GM18508 (cell line): ENCODE data around the gene TM6SF1.
"Not testable (repeated sequence)": the region's sequence is repeated elsewhere in the genome, so short reads cannot be mapped to it uniquely, and the experiment has no call there.

Experiments used
- ATAC-seq: cut with Tn5 transposase; IDR thresholded peaks from one replicate; pipeline ENCODE4 v1.9.1; 2021; ENCODE audit warnings: moderate number of reproducible peaks; ENCODE audit not compliant: insufficient read depth, unreplicated experiment

Gene TM6SF1

DNA sequence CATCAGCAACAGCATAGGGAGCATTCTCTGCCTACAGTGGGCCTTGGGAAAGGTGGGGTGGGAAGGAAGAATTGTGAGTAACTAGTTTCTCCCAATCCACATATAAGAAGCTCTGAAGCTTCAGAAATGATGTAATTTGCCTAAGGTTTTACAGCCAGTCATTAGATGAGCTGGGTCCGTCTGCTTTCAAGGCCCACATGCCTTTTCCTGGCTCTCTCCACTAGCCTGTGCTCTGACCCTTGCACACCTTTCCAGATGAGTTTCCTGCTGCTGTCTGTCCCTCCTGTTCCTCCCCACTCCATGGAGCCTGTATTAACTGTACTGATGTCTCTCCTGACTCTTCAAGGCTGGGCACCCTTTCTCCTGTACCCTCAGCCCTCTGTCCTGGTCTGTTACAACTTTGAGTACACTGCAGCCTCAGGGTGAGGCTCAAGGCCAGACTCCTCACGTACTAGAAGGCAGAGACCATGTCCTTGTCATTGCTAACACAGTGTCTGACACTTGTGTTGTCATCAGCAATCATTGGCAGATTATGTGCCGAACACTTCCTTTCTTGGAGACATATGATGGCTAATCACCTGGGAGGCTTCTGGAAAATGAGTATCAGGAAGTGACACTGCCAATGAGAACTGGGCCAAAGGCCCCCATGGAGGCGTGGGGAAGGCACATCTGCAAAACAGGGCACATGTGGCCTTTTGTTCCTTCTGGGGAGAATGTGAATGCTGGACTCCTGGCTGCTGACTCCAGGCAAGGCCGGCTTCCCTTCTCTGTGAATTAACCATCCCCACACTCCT is 6.6 kb downstream of the TM6SF1 start:
- ATAC-seq, result no peak

DNA sequence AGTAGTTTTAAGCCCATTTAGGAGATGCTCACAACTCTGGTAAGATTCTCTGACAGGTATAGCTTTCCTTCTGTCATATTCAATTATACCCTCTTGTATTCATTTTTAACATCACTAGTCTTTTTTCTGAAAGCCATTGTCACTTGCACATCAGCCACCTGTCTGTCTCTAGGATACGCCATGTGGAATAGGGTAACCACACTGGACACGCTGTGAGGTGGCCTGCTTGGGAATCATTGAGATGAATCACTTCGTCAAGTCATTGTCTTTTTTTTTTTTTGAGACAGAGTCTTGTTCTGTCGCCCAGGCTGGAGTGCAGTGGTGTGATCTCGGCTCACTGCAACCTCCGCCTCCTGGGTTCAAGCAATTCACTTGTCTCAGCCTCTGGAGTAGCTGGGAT is 7.4 kb downstream of the TM6SF1 start:
- no peak for ATAC-seq

DNA sequence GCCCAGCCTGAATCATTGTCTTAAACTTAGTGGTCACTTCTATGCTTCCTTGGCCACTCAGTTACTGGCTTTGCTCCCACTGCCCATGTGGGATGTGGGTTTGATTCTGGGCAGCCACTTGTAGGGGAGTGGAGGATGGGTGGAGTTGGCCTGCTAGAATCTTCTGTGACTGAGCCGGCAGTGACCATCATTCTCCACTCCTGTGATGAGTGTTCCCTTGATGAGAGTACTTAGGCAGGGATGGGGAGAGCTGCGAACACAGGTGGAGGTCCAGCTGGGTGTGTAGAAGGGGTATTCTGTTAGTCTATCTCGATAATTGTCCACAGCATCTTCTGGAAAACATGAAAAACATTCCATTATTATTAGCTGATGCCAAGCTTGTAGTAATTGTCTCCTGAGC is 8.0 kb downstream of the TM6SF1 start:
- no peak for ATAC-seq

DNA sequence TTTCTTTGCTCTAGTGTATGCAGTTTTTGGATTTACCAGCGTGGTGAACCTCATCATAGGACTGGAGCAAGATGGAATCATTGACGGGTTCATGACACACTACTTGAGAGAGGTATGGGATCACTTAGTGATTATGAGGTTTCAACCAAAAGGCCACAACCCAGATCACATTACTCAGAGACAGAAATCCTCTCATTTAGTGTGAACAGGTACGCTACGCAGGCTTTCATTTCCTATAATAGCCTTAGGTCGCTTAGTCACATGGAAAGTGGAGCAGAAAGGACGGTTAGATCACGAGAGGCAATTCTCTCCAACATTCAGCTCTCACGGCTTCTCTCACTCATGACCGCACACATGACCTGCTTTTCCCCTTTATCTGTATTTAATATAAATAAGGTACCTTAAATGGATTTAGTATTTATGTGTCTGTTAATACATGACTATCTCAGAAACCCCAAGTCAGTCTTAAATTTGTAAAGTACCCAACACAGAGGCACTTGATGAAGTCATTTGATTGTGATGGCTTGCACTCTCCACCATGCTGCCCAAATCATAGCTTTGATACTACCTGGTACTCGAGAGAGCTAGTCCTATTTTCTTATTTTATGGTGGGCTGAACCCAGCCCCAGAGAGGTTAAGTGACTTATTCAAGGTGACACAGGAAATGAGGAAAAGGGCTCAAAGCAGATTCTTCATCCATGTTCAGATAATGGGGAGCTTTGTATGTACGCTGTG is 8.6 kb downstream of the TM6SF1 start:
- peak; percentile 70 for ATAC-seq

DNA sequence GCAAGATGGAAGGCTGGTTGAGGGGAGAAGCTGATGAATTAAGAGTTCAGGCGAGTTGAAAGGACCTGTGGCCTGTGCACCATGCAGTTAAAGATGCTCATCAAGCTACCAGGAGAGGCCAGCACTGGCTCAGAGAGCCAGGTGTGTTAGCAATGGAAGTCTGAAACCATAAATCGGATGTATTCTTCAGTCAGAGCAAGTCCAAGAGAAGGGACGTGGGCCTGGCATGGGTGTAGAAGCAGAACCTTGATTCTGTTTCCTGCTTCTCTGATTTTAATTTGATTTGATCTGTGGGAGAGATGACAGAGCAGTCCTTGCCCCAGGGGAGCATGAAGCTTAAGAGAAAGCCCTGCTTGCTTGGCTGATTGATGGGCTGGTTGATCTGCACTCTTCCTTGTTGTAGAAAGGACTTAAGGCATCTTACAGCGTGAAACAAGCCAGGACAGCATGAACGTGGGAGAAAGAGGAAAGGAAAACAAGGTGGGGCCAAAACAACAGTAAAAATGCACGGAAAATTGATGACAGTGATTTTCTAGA is 10.9 kb downstream of the TM6SF1 start:
- ATAC-seq, result no peak

DNA sequence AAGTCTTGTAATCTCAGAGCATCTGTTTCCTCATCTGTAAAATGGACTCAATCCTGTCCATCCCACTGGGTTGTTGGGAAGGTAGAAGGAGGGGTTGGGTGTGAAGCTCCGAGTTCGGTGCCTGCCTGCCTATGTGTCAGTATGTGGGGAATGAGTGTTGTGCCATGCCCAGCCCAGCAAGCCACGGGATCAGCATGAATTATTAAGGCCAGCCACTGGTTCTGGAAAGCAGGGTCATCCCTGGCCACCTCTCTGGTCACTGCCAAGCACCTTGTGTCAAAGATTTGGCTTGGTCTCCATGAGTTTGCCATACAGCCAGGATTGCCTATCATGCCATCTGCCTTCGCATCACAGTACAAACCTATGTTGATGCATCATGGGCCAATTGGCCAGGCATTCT is 11.5 kb downstream of the TM6SF1 start:
- ATAC-seq, result no peak

DNA sequence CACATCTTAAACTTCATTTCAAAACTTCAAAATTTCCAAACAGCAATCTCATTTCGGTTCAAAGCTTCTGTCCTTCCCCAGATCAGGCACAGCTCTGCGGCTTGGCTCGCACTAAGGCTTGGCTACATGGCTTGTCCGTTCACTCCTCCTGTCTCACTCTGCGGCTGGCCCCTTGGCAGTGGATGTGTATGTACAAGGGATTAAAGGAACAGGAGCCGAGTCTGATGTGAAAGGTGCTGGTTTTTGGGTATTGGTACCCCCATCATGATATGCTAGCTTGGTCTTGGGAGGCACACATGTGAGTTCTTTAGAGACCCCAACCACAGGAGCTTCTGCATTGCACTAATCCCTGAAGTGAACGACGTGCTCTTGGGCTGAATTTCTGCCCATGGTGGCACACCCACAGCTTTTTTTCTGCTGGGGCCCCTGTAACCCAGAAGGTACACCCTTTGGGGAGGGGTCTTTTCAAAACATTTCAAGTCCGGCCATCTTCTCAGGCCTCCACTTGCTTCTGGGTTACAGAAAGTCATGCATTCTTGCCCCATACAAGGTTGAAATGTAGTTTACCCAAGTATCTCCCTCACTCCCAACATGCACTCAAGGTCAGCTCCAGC is 12.6 kb downstream of the TM6SF1 start:
- no peak for ATAC-seq

DNA sequence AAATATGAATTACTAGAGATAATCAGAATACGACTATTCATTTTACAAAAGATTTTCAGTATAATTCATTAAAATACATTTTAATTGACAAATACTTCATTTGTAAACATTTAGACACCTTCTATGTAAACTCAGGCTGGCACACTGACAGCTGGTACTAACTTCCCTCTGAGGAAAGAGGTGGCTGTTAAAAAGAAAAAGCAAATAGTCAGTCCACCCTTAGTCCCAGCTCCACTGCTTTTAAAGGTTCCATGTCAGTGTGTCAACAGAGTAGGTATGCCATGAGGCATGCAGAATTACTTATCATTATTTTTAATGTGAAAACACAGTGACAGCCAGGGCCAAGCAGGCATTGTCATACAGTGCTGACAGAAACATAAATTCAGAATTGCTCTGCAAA is 16.1 kb downstream of the TM6SF1 start:
- no peak for ATAC-seq

DNA sequence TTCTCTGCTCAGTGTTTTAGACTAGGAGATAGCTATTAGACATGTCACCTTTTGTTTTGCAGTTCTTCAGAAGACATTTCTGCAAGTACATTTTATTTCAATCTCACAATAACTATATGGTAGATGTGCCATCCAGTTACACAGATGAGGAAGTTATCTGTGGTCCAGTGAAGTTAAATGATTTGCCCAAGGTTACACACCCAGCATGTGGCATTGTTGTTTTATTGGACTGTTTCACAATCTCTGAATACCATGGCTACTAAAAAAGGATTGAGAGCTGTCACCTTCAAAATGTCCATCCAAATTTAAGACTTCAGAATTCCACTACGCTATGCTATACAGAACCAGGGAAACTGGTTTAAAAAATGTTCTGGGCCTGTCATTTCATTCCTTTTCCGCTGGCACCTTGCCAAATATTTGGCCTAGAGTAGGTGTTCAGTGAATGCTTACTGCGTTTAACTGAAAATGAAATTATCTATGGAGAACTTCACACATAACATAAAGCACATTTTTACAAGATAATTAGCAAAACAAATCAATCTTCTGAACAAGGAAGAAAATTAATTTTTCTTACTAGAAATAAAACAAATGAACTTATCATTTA is 20.2 kb downstream of the TM6SF1 start:
- ATAC-seq, result no peak

DNA sequence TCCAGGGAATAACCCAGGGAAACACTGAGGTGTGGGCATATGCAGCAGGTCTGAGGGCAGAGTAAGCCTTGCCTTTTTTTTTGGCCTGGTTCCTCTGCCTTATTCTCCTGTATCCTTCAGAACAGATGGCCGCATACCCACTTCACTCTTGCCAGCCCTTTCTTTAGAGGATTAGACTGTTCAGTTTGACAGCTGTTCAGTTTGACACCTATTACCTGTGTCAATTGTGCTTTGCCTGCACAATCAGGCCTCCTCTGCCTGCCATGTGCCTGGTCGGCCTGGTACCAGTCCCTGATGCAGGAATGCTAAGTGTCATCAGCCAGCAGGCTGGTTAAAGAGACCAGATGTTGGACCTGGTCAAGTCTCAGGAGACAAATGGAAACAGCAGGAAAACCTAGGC is 22.3 kb downstream of the TM6SF1 start:
- ATAC-seq, result no peak

DNA sequence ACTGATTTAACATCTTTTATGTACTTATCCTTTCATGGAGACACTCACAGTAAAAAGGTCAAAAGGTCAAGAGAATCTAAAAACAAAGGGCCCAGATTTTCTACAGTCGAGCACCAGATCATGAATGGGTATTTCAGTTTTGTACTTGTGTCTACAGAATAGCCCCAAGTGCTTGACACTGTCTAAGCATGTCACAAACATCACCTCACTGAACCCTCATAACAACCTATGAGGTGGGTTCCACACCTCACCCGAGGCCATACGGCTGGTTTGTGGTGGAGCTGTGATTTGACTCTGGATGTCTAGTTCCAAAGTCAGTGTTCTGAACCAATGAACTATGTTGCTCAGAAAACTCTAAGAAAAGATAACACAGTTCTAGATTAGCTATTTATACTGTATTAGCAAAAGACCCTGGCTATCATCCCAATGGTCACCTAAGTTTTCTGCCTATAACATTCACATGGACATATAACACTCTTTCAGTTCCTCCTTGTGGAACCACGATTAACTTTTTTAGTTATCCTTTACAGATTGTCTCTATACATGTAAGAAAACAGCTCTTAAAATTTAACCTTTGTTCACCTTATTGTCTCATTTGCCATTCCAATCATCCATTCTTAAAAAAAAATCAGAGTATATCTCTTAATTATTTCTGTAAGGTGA is 25.5 kb downstream of the TM6SF1 start:
- no peak for ATAC-seq

DNA sequence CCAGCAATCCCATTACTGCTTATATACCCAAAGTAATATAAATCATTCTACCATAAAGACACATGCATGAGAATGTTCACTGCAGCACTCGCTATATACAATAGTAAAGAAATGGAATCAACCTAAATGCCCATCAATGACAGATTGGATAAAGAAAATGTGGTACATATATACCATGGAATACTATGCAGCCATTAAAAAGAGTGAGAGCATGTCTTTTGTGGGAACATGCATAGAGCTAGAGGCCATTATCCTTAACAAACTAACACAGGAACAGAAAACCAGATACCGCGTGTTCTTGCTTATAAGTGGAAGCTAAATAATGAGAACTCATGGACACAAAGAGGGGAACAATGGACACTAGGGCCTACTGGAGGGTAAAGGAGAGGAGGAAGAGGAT is 34.7 kb downstream of the TM6SF1 start:
- ATAC-seq, result not testable (repeated sequence)

DNA sequence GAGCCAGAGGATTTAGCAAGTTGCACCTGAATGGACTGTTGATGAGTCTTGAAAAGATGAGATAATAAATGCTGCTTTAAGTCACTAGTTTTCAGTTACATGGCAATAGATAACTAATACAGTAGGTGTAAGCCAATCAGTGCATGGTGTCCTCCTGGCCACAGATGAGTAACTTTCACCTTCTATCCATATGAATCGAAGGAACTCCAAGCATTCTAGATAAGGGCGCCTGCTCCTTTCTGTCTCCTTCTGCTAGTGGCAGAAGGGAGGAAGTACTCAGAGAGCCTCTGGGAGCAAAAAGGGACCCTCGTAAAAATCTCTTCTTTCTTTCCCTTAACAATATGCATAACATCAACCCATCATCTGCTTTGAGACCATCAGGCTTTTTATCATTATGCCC is 37.3 kb downstream of the TM6SF1 start:
- ATAC-seq, result no peak

DNA sequence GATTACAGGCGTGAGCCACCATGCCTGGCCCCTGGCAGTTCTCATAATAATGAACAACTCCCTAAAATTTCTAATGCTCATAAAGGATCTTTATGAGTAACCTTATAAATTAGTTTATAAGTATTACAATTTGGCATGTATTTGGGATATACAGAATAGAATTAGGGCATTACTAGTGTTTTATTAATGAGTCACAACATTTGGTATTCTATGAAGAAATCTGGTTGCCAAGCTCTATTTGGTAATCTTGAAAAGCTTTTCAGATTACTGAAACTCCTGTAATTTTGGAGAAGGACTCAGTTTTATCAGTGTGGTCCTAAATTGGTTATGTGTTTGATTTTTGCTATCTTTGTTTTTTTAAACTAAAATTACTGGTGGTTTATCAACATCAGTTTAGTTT is 45.8 kb downstream of the TM6SF1 start:
- no peak for ATAC-seq

DNA sequence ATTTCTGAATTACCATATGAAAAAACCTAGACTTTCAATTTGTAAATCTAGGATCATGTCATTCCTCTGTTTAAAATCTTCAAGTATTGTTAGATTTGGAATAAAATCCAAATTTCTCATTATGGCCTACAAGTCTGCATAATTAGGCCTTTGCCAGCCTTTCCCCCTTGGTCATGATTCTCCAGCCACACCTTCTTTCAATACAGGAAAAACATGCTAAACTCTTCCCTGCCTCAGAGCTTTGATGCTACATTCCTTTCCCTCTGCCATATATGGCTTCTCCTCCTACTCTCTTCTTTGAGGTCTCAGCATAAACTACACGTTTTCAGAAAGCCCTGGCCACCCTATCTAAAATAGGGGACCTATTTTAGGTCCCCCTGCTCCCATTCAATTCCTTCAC is 48.5 kb downstream of the TM6SF1 start:
- no peak for ATAC-seq

DNA sequence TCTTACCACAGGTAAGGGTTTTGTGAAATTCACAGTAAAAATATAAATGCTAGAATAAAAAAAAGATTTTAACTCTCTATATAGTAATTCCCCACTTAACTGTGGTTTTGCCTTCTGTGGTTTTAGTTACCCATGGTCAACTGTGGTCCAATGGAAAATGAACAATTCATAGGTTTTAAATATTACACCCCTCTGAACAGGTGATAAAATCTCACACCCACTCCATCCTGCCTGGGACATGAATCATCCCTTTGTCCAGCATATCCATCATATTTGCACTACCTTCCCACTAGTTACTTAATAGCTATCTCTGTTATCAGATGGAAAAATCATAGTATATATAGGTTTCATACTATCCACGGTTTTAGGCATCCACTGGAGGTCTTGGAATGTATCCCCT is 50.9 kb downstream of the TM6SF1 start:
- no peak for ATAC-seq

DNA sequence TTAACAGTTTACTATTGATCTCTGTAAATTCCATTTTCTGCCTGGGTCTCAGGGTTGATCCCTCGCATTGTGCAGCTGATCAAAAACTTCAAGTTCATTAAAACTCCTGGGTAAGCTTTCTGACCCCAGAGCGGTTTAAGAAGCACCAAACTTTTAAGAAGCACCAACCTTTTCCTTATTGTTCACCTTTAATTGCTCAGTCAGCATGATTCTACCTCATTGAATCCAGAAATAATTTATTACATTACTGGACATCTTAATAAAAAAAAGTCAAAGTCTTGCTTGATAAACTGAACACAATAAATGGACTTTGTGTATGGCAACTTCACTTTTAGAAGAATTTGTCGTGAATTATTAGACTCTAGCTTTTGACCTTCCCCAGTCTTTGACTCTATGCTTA is 53.3 kb downstream of the TM6SF1 start:
- no peak for ATAC-seq

DNA sequence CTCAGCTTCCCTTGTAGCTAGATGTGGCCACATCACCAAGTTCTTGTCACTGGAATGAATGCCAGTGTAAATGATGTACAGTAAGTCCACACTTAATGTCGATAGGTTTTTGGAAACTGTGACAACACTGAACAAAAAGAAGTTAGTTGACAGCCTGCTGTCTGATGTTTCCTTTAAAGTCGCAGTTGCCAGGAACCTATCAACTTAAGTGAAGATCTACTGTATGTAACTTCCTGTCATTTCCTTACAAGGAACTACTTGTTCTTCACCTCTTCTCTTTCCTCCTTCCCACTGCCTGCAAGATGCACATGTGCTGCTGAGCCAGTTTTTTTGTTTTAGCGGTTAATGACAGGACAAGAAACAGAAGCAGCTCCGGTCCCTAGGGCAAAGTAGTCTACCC is 55.6 kb downstream of the TM6SF1 start:
- no peak for ATAC-seq

DNA sequence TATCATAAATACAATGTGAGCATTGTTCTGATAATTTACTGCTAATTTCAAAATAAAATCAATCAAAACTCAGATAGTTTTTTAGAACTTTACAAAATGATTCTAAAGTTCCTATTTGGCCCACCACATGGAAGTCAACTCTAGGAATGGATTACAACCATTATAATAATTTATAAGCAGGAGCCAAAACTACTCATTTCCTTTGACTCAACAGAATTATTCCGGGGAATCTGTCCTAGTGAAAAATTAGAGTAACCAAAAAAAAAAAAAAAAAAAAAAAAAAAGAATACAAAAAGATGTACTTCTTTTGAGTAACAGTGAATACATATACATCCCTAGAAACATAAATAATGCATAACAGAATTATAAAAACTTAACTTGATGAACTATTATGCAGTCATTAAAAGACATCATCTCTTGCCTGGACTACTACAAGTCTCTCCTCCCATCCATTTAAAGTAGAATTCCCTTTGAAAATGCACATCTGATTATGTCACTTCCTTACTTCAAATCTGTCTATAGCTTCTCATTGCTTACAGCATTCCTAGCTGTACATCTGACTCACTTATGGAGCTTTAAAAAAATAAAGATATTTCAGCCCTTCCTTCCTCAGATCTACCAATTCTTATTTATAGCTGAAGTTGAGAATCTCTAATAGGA is 56.8 kb downstream of the TM6SF1 start:
- ATAC-seq, result no peak
